ENCODE data around the gene STK32B. TPM values are rescaled to one million over a fixed set of nuclear protein-coding genes. Genes with fewer than 3 reads are reported as not detected.

Gene STK32B
- total and polyA plus RNA-seq, 8 donors = 0.55 to 6.6 (median 1.6) TPM

DNA sequence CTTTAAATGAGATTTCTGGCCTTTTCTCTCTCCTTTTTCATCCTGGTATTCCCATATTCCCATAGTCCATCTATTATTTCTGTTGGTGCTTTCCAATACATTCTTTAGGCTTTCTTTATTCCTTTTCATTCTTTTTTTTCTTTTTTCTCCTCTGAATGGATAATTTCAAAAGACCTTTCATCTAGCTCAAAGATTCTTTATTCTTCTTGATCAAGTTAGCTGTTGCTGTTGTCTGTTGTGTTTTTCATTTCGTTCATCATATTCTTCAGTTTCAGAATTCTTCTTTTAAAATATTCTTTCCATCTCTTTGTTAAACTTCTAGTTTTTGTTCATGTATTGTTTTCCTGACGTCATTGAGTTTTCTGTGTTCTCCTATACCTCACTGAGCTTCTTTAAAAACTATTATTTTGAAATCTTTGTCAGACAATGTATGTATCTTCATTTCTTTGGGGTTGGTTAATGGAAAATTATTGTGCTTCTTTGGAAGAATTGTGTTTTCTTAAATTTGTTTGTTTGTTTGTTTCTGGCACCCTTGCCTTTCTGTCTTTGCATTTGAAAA is 30.2 kb downstream of the STK32B start:
- WGBS, 2 donors = 53 to 58% methylated on average over 2 of the region's 2 CpGs
- no peaks in the 10 kb centered on the region for H3K9me3 ChIP-seq
- H3K36me3 ChIP-seq = no peaks in the 10 kb centered on the region
- FAIRE-seq (no peak), ATAC-seq (no peak), DNase-seq (no peak)
- H3K27me3 ChIP-seq = no peaks in the 10 kb centered on the region
- H3K4me1 ChIP-seq = peaks cover 0 to 4% (median 3%) of the 10 kb centered on the region in 3 donors
- intact Hi-C loops (cut with DNase I) = no loop called here
- H3K27ac ChIP-seq = no peak overlapping the region
- TF ChIP-seq, protein P1, sequence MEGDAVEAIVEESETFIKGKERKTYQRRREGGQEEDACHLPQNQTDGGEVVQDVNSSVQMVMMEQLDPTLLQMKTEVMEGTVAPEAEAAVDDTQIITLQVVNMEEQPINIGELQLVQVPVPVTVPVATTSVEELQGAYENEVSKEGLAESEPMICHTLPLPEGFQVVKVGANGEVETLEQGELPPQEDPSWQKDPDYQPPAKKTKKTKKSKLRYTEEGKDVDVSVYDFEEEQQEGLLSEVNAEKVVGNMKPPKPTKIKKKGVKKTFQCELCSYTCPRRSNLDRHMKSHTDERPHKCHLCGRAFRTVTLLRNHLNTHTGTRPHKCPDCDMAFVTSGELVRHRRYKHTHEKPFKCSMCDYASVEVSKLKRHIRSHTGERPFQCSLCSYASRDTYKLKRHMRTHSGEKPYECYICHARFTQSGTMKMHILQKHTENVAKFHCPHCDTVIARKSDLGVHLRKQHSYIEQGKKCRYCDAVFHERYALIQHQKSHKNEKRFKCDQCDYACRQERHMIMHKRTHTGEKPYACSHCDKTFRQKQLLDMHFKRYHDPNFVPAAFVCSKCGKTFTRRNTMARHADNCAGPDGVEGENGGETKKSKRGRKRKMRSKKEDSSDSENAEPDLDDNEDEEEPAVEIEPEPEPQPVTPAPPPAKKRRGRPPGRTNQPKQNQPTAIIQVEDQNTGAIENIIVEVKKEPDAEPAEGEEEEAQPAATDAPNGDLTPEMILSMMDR (IDR thresholded peaks at IDR 0.05) = no peak
- H3K4me3 ChIP-seq = no peak overlapping the region

- H3K4me3 ChIP-seq = no peak overlapping the region
- FAIRE-seq (no peak), DNase-seq (no peak), ATAC-seq (no peak)
- peaks cover 0 to 4% (median 3%) of the 10 kb centered on the region in 3 donors for H3K4me1 ChIP-seq
- intact Hi-C loops (cut with DNase I) = no loop called here
- no peaks in the 10 kb centered on the region for H3K9me3 ChIP-seq
- TF ChIP-seq, protein P1 (IDR thresholded peaks at IDR 0.05) = no peak
- H3K27ac ChIP-seq = no peak overlapping the region
- WGBS, 2 donors = 47 to 48% methylated on average over 2 of the region's 2 CpGs
- peaks cover 0 to 4% (median 0%) of the 10 kb centered on the region in 4 donors for H3K27me3 ChIP-seq
- no peaks in the 10 kb centered on the region for H3K36me3 ChIP-seq
Observed at GRCh38 chr4:5082376-5082775, 31.1 kb downstream of the STK32B start.

DNA sequence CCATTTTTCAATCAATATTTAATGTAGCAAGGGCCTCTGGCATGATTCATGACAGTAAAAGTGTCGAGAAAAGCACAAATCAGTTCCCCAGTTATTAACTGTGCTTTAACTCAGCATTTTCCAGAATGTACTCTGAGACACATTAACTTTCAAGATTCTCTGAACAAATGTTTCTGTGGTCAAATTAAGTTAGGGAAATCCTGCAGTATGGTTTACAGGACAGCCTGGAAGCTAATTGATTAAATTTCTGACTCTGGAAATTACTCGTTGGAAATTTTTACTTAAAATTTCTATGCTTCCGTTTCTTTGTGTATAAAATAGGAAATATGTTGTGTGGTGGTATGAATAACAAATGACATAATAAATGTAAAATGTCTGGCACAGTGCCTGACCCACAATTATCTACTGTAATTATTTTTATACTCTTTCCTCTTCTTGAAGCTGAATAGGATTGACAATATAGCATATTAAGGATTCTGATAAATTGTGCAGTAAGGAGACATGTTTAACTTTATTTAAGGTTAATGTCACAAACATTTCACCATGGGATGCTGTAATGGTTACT is 33.7 kb downstream of the STK32B start:
- H3K27ac ChIP-seq = no peak overlapping the region

GRCh38 chr4:5086535-5086934 is 35.3 kb downstream of the STK32B start:
- FAIRE-seq (no peak), DNase-seq (no peak), ATAC-seq (no peak)
- 61 to 77% methylated on average over 1 of the region's 1 CpG for WGBS, 2 donors
- Histone ChIP-seq H3K36me3 (no peaks in the 10 kb centered on the region), H3K9me3 (no peaks in the 10 kb centered on the region), H3K4me1 (peaks cover 0 to 4% (median 3%) of the 10 kb centered on the region in 3 donors), H3K4me3 (no peak overlapping the region), H3K27ac (no peak overlapping the region), H3K27me3 (peaks cover 0 to 5% (median 0%) of the 10 kb centered on the region in 4 donors)
- TF ChIP-seq, protein P1 (IDR thresholded peaks at IDR 0.05) = no peak
- intact Hi-C loops (cut with DNase I) = no loop called here

More for the DNA sequence above, 33.7 kb downstream of the STK32B start:
- Histone ChIP-seq H3K9me3 (no peaks in the 10 kb centered on the region), H3K4me1 (peaks cover 0 to 4% (median 3%) of the 10 kb centered on the region in 3 donors), H3K27me3 (peaks cover 0 to 4% (median 0%) of the 10 kb centered on the region in 4 donors), H3K4me3 (no peak overlapping the region), H3K36me3 (no peaks in the 10 kb centered on the region)
- TF ChIP-seq, protein P1 (IDR thresholded peaks at IDR 0.05) = no peak
- WGBS, 2 donors = 21 to 32% methylated on average over 3 of the region's 3 CpGs
- intact Hi-C loops (cut with DNase I) = no loop called here
- no peak for DNase-seq
- no peak for FAIRE-seq
- ATAC-seq = no peak

DNA sequence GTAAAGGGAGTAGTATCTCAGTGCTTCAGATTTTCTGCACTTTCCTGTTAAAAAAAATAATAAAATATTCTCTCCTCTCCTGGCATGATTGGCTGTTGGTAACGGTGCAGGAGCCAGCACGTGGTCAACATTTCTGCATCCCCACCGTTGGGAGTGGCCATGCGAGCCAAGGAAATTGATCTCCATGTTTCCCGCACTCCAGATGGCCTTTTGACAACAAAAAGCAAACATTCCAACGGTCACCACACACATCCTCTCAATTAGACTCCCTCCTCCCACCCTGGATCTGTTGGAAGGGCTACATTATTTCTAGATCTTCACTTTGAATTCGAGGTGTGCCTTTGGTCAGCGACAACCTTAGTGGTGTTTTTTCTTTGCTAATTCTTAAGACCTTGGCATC is 45.0 kb downstream of the STK32B start:
- no peaks in the 10 kb centered on the region for H3K4me1 ChIP-seq
- H3K4me3 ChIP-seq = no peak overlapping the region
- FAIRE-seq = no peak
- ATAC-seq = no peak
- H3K27ac ChIP-seq = no peak overlapping the region
- no peaks in the 10 kb centered on the region for H3K9me3 ChIP-seq
- TF ChIP-seq, protein P1 (IDR thresholded peaks at IDR 0.05) = no peak
- peaks cover 0 to 5% (median 0%) of the 10 kb centered on the region in 4 donors for H3K27me3 ChIP-seq
- no peak for DNase-seq
- intact Hi-C loops (cut with DNase I) = no loop called here
- H3K36me3 ChIP-seq = no peaks in the 10 kb centered on the region
- WGBS, 2 donors = 18 to 21% methylated on average over 8 of the region's 8 CpGs
